GM19328 (cell line): Measurements from ENCODE around the gene AGAP3.

Source experiments
- ATAC-seq: cut with Tn5 transposase; IDR thresholded peaks from one replicate; pipeline ENCODE4 v1.9.1; 2021; ENCODE audit warnings: mild to moderate bottlenecking, moderate library complexity; ENCODE audit not compliant: unreplicated experiment

AGAP3 gene

DNA sequence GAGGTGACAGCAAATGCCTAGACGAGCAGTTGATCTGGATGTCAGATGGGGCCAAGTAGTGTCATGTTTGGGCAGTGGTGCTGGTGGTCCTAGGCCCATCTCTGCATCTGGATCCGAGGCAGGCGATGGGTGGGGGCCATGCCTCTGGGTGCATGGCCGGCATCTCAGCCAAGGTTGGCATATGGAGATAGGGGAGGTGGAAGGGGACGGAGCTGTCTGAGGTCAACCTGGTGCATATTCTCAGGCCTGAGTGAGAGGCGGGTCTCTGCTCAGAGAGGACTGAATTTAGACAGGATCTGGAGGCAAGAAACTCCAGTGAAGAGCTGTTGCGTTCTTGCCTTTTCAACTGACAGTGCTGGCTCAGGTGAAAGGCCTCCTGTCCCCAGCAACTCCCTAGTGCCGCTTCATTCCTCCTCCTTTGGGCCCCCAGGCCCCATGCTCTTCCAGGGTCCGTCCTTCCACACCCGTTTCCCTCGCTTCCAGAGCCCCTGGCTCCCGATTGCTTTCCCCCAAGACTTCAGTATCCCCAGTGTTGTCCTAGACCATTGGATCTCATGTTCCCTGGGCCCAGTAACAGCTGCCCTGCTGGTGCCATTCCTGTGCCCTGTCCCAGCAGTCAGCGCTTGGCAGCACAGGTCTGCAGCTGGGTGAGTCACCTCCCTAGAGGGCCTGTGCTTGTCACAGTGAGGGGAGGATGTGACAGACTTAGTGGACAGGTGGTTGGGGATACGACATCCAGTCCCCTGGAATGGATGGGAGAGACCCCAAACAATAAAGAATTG is 48.7 kb downstream of the AGAP3 start:
- ATAC-seq: no peak

DNA sequence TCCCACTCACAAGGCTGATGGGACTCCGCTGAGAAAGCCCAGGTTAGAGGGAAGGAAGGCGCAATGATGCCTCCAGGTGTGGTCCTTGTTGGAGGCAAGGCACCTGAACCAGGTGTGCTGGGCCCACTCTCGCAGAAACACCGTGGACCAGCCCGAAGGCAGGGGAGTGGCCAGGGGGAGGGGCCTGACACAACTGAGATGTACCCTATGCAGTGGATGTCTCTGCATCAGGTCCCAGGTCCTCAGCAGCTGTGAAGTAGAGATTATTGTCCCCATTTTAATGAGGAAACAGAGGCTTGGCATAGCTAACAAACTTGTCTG is 49.2 kb downstream of the AGAP3 start:
- ATAC-seq: no peak

DNA sequence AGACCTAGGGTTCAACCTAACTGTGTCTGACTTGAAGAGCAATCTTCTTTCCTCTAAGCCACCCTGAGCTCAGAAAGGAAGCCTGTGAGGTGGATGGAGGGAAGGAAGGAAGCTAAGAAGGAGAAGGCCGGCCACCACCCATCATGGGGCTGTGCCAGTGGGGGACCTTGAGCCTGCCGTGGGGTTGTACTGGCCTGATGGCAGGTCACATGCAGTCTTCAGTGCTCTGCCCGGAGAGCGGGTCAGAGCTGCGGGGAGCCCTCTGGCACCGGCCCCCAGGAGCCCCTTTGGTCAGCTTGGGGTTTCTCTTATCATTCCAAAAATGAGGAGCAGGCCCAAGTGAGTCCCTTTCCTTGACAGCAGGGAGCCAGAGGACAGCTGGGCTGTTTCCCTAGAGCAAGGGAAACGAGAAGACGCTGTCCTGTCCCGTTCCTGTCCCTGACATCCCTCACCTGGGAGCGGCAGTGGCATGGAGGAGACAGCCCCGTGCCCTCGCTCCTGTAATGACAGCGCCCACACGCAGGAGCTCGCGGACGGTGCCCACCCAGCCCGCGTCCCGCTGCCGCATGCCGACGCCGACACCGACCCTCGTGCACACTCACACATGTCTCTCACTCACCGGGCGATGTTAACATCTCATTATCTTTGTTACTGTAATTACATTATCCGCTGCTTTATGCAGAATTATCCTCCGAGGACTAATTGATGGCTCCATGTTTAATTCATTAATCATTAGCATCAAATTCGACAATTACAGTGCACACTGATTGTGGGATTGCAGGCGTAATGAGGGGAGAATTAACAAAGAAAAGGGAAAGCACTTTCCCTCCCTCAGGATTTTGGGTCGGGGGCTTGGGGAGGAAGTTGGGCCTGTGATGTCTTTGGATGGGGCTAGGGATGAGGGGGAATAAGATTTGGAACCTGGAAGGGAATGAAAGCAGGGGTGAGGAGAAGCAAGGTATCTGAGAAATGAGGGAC is 49.9 kb downstream of the AGAP3 start:
- no peak for ATAC-seq

DNA sequence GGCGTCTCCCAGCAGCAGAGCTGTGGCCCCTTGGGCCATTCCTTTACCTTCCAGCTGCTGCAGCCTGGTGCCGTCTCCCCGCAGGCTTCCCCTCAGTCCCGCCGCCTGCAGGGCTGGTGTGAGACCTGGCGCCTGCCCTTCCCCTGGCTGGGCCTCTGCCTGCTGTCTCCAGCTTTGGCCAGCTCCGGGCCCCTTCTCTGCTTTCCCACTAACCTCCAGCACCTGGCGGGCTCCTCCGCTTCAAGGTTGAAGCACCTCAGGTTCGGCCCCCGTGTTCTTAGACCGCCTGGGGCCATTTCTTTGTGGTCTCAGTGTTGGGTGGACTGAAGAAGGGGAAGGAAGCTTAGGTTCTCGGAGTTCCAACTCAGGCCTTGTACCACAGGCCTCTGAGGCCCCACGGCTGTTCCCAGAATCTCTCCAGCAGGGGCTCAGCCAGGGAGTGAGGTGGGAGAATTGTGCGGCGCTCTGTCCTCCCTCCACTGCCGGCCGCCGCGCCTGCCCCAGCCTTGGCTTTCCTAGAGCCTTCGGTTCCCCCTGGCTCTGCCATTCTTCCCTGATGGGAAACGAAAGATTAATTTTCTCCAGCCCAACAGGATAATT is 50.9 kb downstream of the AGAP3 start:
- no peak for ATAC-seq

DNA sequence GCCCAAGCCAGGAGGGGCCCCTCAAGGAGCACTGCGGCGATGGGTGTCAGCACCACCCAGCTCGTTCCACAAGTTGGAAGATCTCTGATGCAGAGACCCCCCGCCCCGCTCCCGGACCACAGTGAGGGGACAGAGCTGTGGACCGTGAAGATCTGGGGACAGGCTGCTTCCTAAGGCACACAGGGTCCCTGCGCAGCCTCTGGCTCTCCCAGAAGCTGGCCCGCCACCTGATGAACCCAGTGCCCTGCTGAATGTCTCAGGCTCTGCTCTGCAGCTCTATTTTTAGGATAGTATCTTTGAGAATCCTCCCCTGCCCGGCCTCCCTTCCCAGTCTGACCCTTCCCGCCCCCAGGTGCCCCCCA is 51.5 kb downstream of the AGAP3 start:
- ATAC-seq: no peak

DNA sequence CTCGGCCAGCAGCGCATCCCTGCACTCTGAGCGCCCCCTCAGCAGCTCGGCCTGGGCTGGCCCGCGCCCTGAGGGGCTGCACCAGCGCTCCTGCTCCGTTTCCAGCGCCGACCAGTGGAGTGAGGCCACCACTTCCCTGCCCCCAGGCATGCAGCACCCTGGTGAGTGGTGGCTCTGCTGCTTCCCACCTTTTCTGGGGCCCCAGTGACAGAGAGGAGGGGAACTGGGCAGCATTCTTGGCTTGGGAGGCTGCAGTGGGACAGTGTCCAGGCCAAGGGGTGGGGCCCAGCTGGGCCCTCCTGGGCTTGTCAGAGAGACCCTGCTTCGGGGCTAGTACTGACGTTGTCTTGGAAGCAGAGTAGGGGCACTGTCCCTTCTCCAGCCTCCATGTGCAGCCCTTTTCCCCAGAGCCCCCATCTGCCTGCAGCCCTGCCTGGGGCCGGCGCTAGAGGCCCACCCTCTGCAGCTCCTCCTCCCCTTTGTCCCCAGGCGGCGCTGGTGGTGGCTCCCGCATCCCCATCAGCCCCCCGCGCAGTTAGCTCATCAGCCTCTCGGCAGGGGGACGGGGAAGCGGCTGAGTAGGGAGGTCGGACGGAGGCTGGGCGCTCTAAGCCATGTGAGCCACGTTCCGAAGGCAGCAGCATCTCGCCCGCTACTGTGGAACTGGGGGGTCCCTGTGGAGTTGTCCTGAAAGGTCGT is 52.0 kb downstream of the AGAP3 start:
- no peak for ATAC-seq

DNA sequence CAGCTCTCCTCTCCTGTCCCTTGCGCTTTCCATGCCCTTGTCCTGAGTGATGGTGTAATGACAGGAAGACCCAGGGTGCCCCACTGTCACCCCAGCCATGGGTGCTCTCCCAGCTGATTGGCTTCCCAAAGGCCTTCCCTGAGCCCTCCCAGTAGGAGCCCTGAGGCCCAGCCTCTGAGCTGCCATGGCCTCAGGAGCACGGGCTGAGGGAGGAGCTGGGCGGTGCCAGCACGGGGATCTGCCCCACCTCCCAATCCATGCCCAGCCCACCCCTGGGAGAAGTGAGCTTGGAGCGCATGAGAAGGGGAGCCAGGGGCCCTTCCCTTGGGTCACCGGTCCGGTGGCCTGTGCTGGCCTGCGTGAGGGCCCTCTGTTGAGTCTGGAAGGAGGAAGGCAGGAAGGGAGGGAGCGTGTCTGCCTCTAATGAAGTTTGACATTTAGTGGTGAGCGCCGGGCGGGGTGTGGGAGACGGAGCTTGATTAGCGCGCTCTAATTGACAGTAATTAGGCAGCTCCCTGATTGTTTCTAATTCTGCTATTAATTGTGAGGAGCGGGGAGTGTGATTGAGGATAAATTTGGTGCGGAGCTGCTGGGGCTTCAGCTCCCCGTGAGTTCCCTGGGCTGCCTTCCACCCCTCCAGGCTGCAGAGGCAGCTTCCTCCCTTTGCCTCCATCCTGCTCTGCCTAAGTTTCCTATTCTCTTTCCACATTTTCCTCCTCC is 53.0 kb downstream of the AGAP3 start:
- no peak for ATAC-seq

DNA sequence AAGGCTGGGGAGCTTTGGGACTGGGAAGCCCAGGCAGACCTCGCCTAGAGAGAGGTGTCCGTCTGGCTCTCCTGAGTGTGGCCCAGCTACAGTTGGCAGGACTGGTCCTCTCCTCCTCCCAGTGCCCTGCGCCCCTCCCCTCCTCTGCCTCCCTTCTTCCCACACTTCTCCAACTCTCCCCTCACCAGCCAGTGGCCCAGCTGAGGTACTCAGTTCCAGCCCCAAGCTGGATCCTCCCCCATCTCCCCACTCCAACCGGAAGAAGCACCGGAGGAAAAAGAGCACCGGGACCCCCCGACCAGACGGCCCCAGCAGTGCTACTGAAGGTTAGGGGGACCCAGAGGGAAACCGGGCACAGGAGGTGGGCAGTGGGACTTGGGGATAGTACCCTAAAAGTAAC is 53.5 kb downstream of the AGAP3 start:
- ATAC-seq: no peak

DNA sequence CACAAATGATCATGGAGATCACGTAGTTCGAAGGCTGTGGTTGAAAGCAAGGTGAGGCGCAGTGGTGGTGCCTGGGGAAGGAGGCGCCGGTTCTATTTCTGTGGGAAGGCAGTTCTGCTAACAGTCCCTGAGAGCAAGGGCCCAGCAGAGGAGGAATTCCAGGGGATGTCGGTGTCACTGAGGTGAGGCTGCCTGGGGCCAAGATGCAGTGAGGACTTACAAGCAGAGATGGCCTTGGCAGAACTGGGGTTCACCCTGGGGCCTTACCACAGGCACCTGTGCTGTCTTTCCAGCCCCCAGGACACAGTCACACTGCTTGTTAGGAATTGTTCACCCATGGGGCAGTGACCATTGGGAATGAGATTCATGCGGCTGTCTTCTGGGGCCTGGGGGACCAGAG is 54.6 kb downstream of the AGAP3 start:
- ATAC-seq: no peak

DNA sequence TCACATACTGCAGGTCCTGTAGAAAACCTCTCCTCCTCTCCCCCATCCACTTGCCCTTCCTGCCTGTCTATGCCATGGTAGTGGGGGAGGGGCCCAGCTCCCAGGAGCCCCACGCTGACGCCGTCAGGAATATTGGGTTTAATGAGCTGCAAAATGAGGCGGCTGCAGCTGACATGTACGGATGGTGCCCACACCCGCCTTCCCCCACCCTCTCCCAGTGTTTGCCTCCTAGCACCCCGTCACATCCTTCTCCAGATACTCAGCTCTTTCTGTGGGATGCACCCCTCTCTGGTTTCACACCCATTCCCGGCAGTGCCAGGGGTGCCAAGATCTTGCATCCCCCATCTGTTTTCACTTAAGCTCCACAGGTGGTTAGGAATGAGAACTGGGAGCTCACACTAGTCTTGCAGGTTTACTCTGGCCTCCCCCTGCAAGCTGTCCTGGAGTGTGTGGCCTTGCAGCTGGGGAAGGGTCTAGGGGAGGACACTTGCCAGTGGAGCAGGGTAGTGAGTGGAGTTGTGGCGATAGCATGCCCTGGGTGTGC is 55.1 kb downstream of the AGAP3 start:
- no peak for ATAC-seq

DNA sequence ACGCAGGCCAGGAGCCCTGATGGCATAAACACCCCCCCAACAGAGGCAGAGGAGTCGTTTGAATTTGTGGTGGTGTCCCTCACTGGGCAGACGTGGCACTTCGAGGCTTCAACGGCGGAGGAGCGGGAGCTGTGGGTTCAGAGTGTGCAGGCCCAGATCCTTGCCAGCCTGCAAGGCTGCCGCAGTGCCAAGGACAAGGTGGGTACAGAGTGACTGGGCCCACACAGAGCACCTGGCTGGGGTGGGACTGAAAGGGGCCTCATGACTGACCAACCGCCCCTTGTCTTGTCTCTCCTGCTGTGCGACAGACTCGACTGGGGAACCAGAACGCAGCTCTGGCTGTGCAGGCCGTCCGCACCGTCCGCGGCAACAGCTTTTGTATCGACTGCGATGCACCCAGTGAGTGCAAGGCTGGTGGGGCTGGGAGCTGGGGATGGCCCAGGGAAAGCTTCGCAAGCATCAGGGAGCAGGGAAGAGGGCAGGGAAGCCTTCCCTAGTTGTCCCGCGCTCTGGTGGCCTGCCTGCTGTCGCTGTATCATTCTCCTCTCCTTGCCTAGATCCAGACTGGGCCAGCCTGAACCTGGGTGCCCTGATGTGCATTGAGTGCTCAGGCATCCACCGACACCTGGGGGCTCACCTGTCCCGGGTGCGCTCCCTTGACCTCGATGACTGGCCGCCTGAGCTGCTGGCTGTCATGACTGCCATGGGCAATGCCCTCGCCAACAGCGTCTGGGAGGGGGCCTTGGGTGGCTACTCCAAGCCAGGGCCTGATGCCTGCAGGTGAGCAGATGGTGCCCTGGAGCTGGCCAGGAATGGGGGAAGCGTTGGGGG is 55.8 kb downstream of the AGAP3 start:
- ATAC-seq: no peak

DNA sequence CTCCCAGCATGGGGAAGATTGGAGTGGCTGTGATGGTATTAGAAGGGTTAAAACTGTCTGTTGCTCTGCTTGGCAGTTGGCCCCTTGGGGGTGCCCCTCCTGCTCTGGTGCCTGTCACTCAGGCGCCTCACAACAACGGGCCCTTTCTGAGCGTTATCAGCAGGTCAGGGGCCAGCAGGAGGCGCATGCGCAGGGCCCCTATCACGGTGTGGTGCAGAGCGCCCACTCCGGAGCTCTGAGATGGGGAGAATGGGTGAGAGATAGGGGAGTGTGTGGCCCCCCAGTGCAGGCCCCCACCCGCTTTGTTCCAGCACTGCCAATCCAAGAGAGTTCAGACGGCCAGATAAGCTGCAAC is 56.4 kb downstream of the AGAP3 start:
- ATAC-seq: no peak

DNA sequence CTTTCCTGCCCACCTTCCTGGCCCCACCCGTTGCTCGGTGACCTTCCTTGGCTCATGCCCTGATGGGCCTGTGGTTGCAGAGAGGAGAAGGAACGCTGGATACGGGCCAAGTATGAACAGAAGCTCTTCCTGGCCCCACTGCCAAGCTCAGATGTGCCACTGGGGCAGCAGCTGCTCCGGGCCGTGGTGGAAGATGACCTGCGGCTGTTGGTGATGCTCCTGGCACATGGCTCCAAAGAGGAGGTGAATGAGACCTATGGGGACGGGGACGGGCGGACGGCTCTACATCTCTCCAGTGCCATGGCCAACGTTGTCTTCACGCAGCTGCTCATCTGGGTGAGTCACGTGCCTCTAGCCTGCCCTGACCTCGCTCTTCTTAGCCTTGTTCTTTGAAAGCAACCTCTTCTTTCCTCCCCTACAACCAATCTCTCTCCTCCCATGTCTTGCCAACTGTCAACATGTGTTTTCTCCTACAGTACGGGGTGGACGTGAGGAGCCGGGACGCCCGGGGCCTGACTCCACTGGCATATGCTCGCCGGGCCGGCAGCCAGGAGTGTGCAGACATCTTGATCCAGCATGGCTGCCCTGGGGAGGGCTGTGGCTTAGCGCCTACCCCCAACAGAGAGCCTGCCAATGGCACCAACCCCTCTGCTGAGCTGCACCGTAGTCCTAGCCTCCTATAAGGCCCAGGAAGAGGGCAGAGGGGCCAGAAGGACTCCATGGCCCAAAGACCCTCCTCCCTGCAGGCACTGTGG is 57.2 kb downstream of the AGAP3 start:
- ATAC-seq: no peak

DNA sequence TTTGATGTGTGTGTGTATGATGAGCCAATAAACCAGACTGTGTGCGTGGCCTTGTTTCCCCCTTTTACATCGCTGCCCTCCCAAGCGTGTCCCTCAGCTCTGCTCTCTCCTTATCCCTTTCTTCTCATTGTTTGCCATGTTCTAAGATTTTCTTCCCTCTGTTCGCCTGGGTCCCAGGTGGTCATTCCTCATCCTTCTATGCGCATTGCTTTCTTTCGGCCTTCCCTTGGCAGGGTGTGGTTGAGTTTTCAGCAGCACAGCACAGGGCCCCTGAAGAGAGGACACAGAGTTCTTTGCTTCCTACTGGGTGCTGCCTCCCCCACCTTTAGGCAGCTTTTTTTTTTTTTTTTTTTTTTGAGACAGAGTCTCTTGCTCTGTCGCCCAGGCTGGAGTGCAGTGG is 58.1 kb downstream of the AGAP3 start:
- ATAC-seq: no peak

DNA sequence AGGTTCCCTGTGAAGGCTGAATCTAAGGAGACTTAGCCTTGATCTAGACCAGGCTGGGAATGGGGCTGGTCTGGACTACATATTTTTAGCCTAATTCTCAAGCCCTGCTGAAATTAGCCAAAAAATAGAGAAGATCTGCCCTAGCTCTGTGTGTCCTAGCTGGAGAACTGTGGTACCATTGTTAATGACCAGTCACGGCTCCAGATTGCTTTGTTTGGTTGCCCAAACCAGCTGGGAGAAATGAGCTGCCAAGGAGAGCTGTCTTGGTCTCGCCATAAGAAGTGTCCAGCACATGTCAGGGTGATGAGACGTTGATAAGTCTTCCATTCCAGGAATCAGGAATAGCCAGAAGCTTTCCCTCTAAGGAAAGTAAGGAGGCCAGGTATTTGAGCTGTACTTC is 60.5 kb downstream of the AGAP3 start:
- ATAC-seq: no peak

DNA sequence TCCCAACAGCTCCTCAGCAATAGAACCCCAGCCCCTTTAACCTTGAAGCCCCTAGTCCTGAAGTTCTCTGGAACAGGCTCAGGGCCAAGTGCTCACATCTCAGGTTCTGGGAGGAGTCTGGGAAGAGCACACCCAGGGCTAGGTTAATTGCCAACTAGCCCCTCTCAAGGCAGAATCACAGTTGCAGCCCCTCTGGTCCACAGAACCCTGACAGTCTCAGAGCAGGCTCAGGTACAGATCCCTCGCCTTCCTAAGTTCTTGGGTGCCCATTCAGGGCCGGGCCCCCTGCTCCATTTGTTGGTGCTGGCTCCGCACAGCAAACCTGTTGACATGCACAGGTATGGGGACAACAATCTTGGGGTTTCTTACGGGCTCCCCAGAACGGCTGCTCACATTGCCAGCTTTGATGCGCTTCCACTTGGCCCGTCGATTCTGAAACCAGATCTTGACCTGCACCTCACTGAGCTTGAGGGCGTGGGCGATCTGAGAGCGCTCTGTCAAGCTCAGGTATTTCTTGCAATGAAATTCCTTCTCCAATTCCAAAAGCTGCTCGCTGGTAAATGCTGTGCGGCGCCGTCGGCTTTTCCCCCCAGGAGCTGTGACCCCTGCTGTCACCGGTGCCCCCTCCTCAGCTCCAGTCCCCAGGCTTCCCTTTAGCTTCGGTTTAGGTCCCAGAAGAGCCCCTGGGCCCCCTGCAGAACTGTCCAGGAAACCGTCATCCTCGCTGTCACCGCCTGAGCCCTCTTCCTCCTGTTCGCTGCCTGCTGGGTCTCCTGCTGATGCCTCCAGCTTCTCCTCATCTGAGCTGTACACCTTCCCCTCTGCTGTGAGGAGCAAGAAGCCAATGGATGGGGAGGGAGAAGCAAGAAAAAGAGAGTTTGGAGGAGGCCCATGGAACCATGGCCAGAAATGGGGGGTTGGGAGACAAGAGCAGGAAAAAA is 62.3 kb downstream of the AGAP3 start:
- no peak for ATAC-seq

DNA sequence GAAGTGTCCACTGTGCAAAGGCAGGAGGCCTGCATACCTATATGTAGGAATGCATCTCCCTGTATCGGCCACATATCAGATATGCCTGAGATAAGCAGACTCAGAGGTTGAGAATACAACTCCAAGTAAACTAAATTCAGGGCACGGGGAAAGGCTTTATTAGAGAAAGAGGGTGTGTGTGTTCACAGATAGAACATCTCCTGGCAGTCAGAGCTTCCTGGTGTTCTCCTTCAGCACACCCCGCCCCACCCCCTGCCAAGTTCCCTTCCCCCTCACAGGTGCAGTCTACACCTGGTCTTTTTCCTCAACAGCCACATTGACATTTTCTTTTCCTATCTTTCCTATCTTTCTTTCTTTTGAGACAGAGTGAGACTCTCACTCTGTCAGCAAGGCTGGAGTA is 64.1 kb downstream of the AGAP3 start:
- ATAC-seq: no peak
